Aorta (tissue), 5 donors: Measurements from ENCODE around the gene CCDC198. TPM values are rescaled to one million over a fixed set of nuclear protein-coding genes. Genes with fewer than 3 reads are reported as not detected.

ENCODE experiments used
- ATAC-seq: fragments of 200-7000 bp; cut with Tn5 transposase; one replicate; pipeline ENCODE4 v1.9.1; 2022; ENCODE audit warnings: moderate library complexity; ENCODE audit not compliant: low FRiP score
- DNase-seq, 2 donors: peaks; one replicate each; pipeline ENCODE4 v3.0.0-alpha.2; 2020
- H3K27ac ChIP-seq, 2 donors: one replicate each; pipeline ENCODE4 v1.5.1; 2013; ENCODE audit warnings: low read length in 2 of 2, mild to moderate bottlenecking in 2 of 2, moderate library complexity in 2 of 2, control low read depth in 1 of 2, inconsistent platforms in 1 of 2, low read depth in 1 of 2
- H3K27me3 ChIP-seq, 2 donors: one replicate each; pipeline ENCODE4 v1.6.1; 2013; ENCODE audit warnings: control low read depth in 1 of 2, low read length in 1 of 2, mild to moderate bottlenecking in 1 of 2, moderate library complexity in 1 of 2; ENCODE audit not compliant: insufficient read depth in 2 of 2, control insufficient read depth in 1 of 2
- H3K36me3 ChIP-seq, 2 donors: one replicate each; pipeline ENCODE4 v1.6.1; 2013; ENCODE audit warnings: control low read depth in 1 of 2, low read length in 1 of 2, mild to moderate bottlenecking in 1 of 2; ENCODE audit not compliant: insufficient read depth in 2 of 2, control insufficient read depth in 1 of 2
- H3K4me1 ChIP-seq, 2 donors: one replicate each; pipeline ENCODE4 v1.6.1; 2013; ENCODE audit warnings: low read length in 2 of 2, control low read depth in 1 of 2, mild to moderate bottlenecking in 1 of 2, moderate library complexity in 1 of 2; ENCODE audit not compliant: insufficient read depth in 2 of 2, control insufficient read depth in 1 of 2
- H3K4me3 ChIP-seq, 2 donors: one replicate each; pipeline ENCODE4 v1.5.1; 2013; ENCODE audit warnings: low read length in 2 of 2, control low read depth in 1 of 2, mild to moderate bottlenecking in 1 of 2
- H3K9me3 ChIP-seq: one replicate; pipeline ENCODE4 v1.6.1; 2013; ENCODE audit warnings: mild to moderate bottlenecking, low read length; ENCODE audit not compliant: control insufficient read depth
- WGBS, 2 donors: extraction: QIAGEN DNeasy Blood & Tissue Kit; methylation state at CpG; one replicate each; pipeline ENCODE4 v1.1.7; 2013; 5-methylcytosine and 5-hydroxymethylcytosine counted together
- intact Hi-C, 2 donors: fragments of 100-400 bp; cut with DNase I; formaldehyde crosslinking; loops; one replicate each; pipeline versions ENCODE4 v1.14.2 to v1.15.0; 2022
- polyA plus RNA-seq, 2 donors: library from polyadenylated mRNA; stranded (reverse); fragments of 200-250 nt; gene quantifications; one replicate each; pipeline ENCODE4 v1.2.3, GENCODE V29; 2013
- total RNA-seq, 2 donors: library from RNA; stranded (reverse); fragmentation: NEBNext Ultra II Directional; extraction: Animal tissue kit (Norgen Biotek cat#: 25700); gene quantifications; one replicate each; pipeline ENCODE4 v1.2.1, GENCODE V29; 2021
- donor health status: healthy with polysubstance abuse.
- donor health status: Bipolar disorder and iron deficiency.
- donor health status: DM: no; HTN: no; CAD: no.
- donor health status: DM: no; HTN: no; CAD: no.
- donor health status: DM: yes; HTN: yes; CAD: no.

Gene CCDC198
- total and polyA plus RNA-seq, 4 donors, result not detected

- Histone ChIP-seq H3K27ac (no peak overlapping the region), H3K4me3 (no peak overlapping the region), H3K4me1 (no peaks in the 10 kb centered on the region), H3K9me3 (no peaks in the 10 kb centered on the region), H3K36me3 (no peaks in the 10 kb centered on the region), H3K27me3 (no peaks in the 10 kb centered on the region)
- intact Hi-C loops, result no loop called here
- 47 to 52% methylated on average over 3 of the region's 3 CpGs for WGBS, 2 donors
- DNase-seq (no peak), ATAC-seq (no peak)
These were observed 11.5 kb downstream of the CCDC198 start for GRCh38 chr14:57482120-57482519.

- 89 to 96% methylated on average over 1 of the region's 1 CpG for WGBS, 2 donors
- intact Hi-C loops, result no loop called here
- Histone ChIP-seq H3K27me3 (no peaks in the 10 kb centered on the region), H3K36me3 (no peaks in the 10 kb centered on the region), H3K4me1 (no peaks in the 10 kb centered on the region), H3K4me3 (no peak overlapping the region), H3K9me3 (no peaks in the 10 kb centered on the region), H3K27ac (no peak overlapping the region)
- DNase-seq (no peak), ATAC-seq (no peak)
These were observed 13.6 kb downstream of the CCDC198 start for GRCh38 chr14:57480051-57480450.

DNA sequence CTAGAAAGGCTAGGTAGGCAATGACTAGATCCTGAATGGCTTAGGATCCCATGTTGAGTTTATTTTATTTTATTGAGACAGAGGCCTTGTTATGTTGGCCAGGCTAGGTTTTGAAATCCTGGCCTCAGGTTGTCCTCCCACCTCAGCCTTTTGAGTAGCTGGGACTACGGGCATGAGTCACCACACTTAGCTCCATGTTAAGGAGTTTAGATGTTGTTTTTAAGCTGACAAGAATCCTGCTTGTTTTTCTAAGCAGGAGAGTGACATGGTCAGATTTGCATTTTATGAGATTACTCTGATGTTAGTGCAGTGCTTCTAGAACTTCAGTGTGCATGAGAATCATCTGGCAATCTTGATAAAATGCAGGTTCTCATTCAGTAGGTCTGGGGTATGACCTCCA, 14.5 kb downstream of the CCDC198 start:
- intact Hi-C loops, result no loop called here

DNA sequence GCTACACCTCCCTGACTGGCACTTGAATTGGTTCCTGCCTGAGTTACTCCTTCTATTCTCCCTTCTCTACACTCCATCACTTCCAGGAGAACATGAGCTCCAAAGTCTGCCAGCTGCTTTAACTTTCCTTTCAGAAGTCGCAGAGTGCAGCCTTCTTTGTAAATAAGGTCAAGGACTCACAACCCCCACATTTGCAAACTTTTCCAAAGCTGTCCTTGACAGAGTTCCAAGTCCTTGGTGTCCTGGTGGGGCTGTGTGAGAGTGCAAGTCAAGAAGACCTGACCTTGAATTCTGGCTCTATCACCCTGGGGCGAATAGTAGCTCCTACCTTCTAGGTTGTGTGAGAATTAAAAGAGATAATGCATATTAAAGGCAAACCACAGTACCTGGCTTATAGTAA, 15.6 kb downstream of the CCDC198 start:
- no peaks in the 10 kb centered on the region for H3K4me1 ChIP-seq
- no peak for DNase-seq

More for the DNA sequence above, 14.5 kb downstream of the CCDC198 start:
- DNase-seq (no peak), ATAC-seq (no peak)
- no peak overlapping the region for H3K4me3 ChIP-seq
- no peak overlapping the region for H3K27ac ChIP-seq
- no peaks in the 10 kb centered on the region for H3K36me3 ChIP-seq
- H3K4me1 ChIP-seq, result no peaks in the 10 kb centered on the region
- no peaks in the 10 kb centered on the region for H3K9me3 ChIP-seq
- H3K27me3 ChIP-seq, result no peaks in the 10 kb centered on the region
- WGBS, 2 donors, result 81 to 86% methylated on average over 1 of the region's 1 CpG

DNA sequence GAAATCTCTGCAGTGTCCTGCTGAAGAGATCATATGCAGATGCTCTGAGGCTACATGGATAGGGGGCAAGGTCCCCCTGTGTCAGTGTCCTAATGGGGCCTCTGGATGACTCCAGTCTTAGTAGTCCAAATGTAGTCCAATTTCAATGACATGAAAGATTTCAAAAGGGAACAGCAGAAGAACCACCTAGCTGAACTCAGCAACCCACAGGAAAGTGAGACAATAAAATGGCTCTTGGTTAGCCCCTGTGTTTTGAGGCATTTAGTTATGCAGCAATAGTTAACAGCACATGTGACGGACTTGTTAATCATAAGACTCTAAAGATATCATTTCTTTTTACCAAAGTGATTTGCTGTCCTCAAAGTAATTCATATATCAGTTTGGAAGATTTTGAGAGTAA, 22.7 kb downstream of the CCDC198 start:
- DNase-seq (no peak), ATAC-seq (no peak)
- Histone ChIP-seq H3K27me3 (no peaks in the 10 kb centered on the region), H3K9me3 (peaks cover 3% of the 10 kb centered on the region), H3K4me1 (no peaks in the 10 kb centered on the region), H3K4me3 (no peak overlapping the region), H3K36me3 (no peaks in the 10 kb centered on the region), H3K27ac (no peak overlapping the region)
- WGBS, 2 donors, result 87 to 95% methylated on average over 1 of the region's 1 CpG
- intact Hi-C loops, result no loop called here

More for the DNA sequence above, 15.6 kb downstream of the CCDC198 start:
- WGBS, 2 donors, result 63 to 69% methylated on average over 2 of the region's 2 CpGs
- no peaks in the 10 kb centered on the region for H3K9me3 ChIP-seq
- no peaks in the 10 kb centered on the region for H3K36me3 ChIP-seq
- intact Hi-C loops, result no loop called here
- no peak overlapping the region for H3K27ac ChIP-seq
- no peak for ATAC-seq
- H3K4me3 ChIP-seq, result no peak overlapping the region
- no peaks in the 10 kb centered on the region for H3K27me3 ChIP-seq

GRCh38 chr14:57464008-57464730, 29.5 kb downstream of the CCDC198 start:
- no peaks in the 10 kb centered on the region for H3K36me3 ChIP-seq
- H3K27me3 ChIP-seq, result no peaks in the 10 kb centered on the region
- 71 to 72% methylated on average over 6 of the region's 6 CpGs for WGBS, 2 donors
- H3K4me3 ChIP-seq, result no peak overlapping the region
- DNase-seq (no peak), ATAC-seq (no peak)
- no peak overlapping the region for H3K27ac ChIP-seq
- H3K4me1 ChIP-seq, result no peaks in the 10 kb centered on the region
- intact Hi-C loops, result no loop called here
- peaks cover 2% of the 10 kb centered on the region for H3K9me3 ChIP-seq

- Histone ChIP-seq H3K9me3 (peaks cover 2% of the 10 kb centered on the region), H3K27me3 (no peaks in the 10 kb centered on the region), H3K27ac (no peak overlapping the region), H3K4me3 (no peak overlapping the region), H3K36me3 (no peaks in the 10 kb centered on the region), H3K4me1 (no peaks in the 10 kb centered on the region)
- intact Hi-C loops, result no loop called here
- no peak for DNase-seq
- no peak for ATAC-seq
- 89 to 91% methylated on average over 3 of the region's 3 CpGs for WGBS, 2 donors
These were observed 31.1 kb downstream of the CCDC198 start for GRCh38 chr14:57462551-57462950.

DNA sequence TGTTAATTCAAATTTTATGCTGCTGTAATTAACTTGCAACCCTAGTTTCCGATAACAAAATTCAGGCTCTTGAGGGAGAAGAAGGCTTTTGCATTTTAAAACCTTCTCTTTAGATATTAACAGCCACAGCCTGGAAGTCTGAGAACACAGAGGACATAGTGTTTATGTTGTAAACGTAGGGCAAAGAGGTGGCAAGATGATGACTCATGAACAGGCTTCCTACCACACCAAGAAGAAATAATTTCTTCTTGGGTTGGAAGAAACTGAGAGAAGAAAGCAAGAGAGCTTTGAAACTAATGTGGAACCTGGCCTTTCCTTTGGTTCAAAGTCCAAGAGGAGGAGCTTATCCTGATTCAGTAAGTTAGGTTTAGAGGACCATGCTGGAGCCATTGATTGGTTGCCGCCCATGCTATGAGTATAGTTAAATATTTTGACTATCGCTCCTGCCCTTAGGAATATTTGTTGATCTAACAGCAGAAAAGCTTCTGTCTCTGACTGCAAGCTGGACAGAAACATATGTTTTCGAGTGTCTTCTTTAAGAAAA, 31.8 kb downstream of the CCDC198 start:
- Histone ChIP-seq H3K4me1 (no peaks in the 10 kb centered on the region), H3K9me3 (peaks cover 2% of the 10 kb centered on the region), H3K27ac (no peak overlapping the region), H3K4me3 (no peak overlapping the region), H3K27me3 (no peaks in the 10 kb centered on the region), H3K36me3 (no peaks in the 10 kb centered on the region)
- 69 to 72% methylated on average over 5 of the region's 5 CpGs for WGBS, 2 donors
- intact Hi-C loops, result no loop called here
- no peak for ATAC-seq
- DNase-seq, result no peak

- Histone ChIP-seq H3K4me3 (no peak overlapping the region), H3K9me3 (peaks cover 1% of the 10 kb centered on the region), H3K27ac (no peak overlapping the region), H3K27me3 (no peaks in the 10 kb centered on the region), H3K4me1 (no peaks in the 10 kb centered on the region), H3K36me3 (no peaks in the 10 kb centered on the region)
- ATAC-seq, result no peak
- intact Hi-C loops, result no loop called here
- no peak for DNase-seq
These were observed 57.7 kb downstream of the CCDC198 start for GRCh38 chr14:57435923-57436322.
